GM12878 (cell line): Measurements from ENCODE around the gene GABARAPL2. TPM values are rescaled to one million over a fixed set of nuclear protein-coding genes. Genes with fewer than 3 reads are reported as not detected.

Source experiments
- ATF3 ChIP-seq: IDR thresholded peaks from 2 replicates; pipeline ENCODE4 v1.6.1; 2011; ENCODE audit warnings: low read depth, mild to moderate bottlenecking, low read length, moderate library complexity, borderline replicate concordance; ENCODE audit errors: extremely low read depth
- CEBPB ChIP-seq, 2 experiments: fragments of 150-350 bp in 1 of 2; IDR thresholded peaks; 2 replicates each; pipeline ENCODE4 v1.6.1; 2012 to 2014; ENCODE audit warnings: low read depth in 2 of 2, low read length in 2 of 2, borderline replicate concordance in 1 of 2, inconsistent platforms in 1 of 2
- CEBPZ ChIP-seq: fragments of 150-350 bp; IDR thresholded peaks from 2 replicates; pipeline ENCODE4 v1.6.1; 2016; ENCODE audit warnings: low read depth, low read length
- DPF2 ChIP-seq: fragments of 450-650 bp; IDR thresholded peaks from 2 replicates; pipeline ENCODE4 v1.6.1; 2017; ENCODE audit warnings: mild to moderate bottlenecking
- E2F4 ChIP-seq: IDR thresholded peaks from 2 replicates; pipeline ENCODE4 v1.6.1; 2012; ENCODE audit warnings: low read depth, low read length, improper control_type of control experiment
- EZH2 ChIP-seq: IDR thresholded peaks from 2 replicates; pipeline ENCODE4 v1.6.1; 2012; ENCODE audit warnings: low read depth, mild to moderate bottlenecking, control low read depth, inconsistent platforms, low read length, borderline replicate concordance; ENCODE audit not compliant: control insufficient read depth
- HCFC1 ChIP-seq: fragments of 150-350 bp; IDR thresholded peaks from 2 replicates; pipeline ENCODE4 v1.6.1; 2014; ENCODE audit warnings: low read length
- HDAC6 ChIP-seq: fragments of 200-600 bp; sonication (generic); IDR thresholded peaks from one replicate; pipeline ENCODE4 v1.8.0; 2017; ENCODE audit warnings: antibody characterized with exemption; ENCODE audit not compliant: unreplicated experiment
- HDGF ChIP-seq: fragments of 450-650 bp; IDR thresholded peaks from 2 replicates; pipeline ENCODE4 v1.6.1; 2016; ENCODE audit warnings: antibody characterized with exemption
- IKZF1 ChIP-seq: fragments of 450-650 bp; conservative IDR thresholded peaks from 2 replicates; pipeline ENCODE4 v1.6.1; 2017; ENCODE audit warnings: antibody characterized with exemption, mild to moderate bottlenecking
- NR2C1 ChIP-seq: fragments of 450-650 bp; IDR thresholded peaks from 2 replicates; pipeline ENCODE4 v1.6.1; 2017; ENCODE audit warnings: antibody characterized with exemption, mild to moderate bottlenecking, moderate library complexity
- PBX3 ChIP-seq: IDR thresholded peaks from 2 replicates; pipeline ENCODE4 v1.6.1; 2011; ENCODE audit warnings: mild to moderate bottlenecking, low read depth, low read length, moderate library complexity; ENCODE audit not compliant: insufficient replicate concordance
- PRDM15 ChIP-seq: fragments of 450-650 bp; formaldehyde crosslinking; IDR thresholded peaks from 2 replicates; pipeline ENCODE4 v1.4.0; 2020; ENCODE audit warnings: mild to moderate bottlenecking, moderate library complexity
- SIX5 ChIP-seq: IDR thresholded peaks from 2 replicates; pipeline ENCODE4 v1.6.1; 2011; ENCODE audit warnings: mild to moderate bottlenecking, low read depth, low read length, moderate library complexity; ENCODE audit not compliant: severe bottlenecking
- SMAD1 ChIP-seq: fragments of 450-650 bp; IDR thresholded peaks from 2 replicates; pipeline ENCODE4 v1.6.1; 2018; ENCODE audit warnings: mild to moderate bottlenecking, low read depth; ENCODE audit not compliant: partially characterized antibody
- SUPT20H ChIP-seq: IDR thresholded peaks from 2 replicates; pipeline ENCODE4 v1.6.1; 2011; ENCODE audit warnings: low read depth, mild to moderate bottlenecking, low read length, moderate library complexity, borderline replicate concordance; ENCODE audit not compliant: control insufficient read depth
- ZSCAN29 ChIP-seq: fragments of 450-650 bp; IDR thresholded peaks from 2 replicates; pipeline ENCODE4 v1.6.1; 2017; ENCODE audit warnings: mild to moderate bottlenecking, moderate library complexity
- polyA plus RNA-seq, 11 experiments: library from polyadenylated mRNA; depleted of rRNA in 4 of 11; unstranded in 6 of 11; stranded (reverse) in 5 of 11; fragments of >200 nt; fragmentation: Nextera tagmentation in 4 of 11; fragmentation: Illumina TruSeq in 1 of 11; extraction: Ambion mirVana in 4 of 11; extraction: Trizol in 1 of 11; gene quantifications; 1 replicate in 1 of 11; 2 replicates in 10 of 11; pipeline versions ENCODE4 v1.2.1 to v1.2.3, GENCODE V29; 2011 to 2016; ENCODE audit warnings: inconsistent platforms in 2 of 11, missing spikeins in 2 of 11, low read depth in 1 of 11
- total RNA-seq, 4 experiments: library from RNA; depleted of rRNA in 3 of 4; stranded (reverse); fragments of >200 nt in 3 of 4; fragmentation: Illumina TruSeq in 1 of 4; extraction: Trizol in 1 of 4; gene quantifications; 2 replicates each; pipeline versions ENCODE4 v1.2.1 to v1.2.3, GENCODE V29; 2013 to 2021

The GABARAPL2 gene
- total and polyA plus RNA-seq, 10 of the 15 experiments (the other 5 are each of a cell fraction or from before 2014, with no cell fraction given): 61.9 to 359 (median 128) TPM

GRCh38 chr16:75622761-75623605 lies 56.8 kb downstream of the GABARAPL2 start, which contains the start of gene ADAT1 (continued):
- TF ChIP-seq HCFC1 (peak; percentile 95), PRDM15 (CRISPR knock-in tag) (no peak), CEBPB (IDR thresholded peaks at IDR 0.05; ENCODE audit: borderline replicate concordance in 1 of 2, low read depth in 2 of 2, low read length in 2 of 2) (no peak), SUPT20H (no peak), DPF2 (0 out of 2 replicates have a peak, but pooled peaks have one; percentile 36), E2F4 (peak; percentile 74), ATF3 (no peak), NR2C1 (peak; percentile 63; the same call in 1 of the 2 replicates), HDAC6 (no peak), ZSCAN29 (no peak), PBX3 (no peak), HDGF (no peak), SMAD1 (no peak), IKZF1 (peak; percentile 94), EZH2 (no peak), CEBPZ (no peak), SIX5 (peak; percentile 88)
